H1 (cell line): ENCODE measurements around the gene ACOT12. TPM values are rescaled to one million over a fixed set of nuclear protein-coding genes. Genes with fewer than 3 reads are reported as not detected.

ENCODE experiments used
- CTCF ChIA-PET: fragments of 300-600 bp; sonication (Branson Sonifier 250); formaldehyde crosslinking; loops from one replicate; lab custom pipeline; 2021; ENCODE audit not compliant: partially characterized antibody; lab: Charles Lee
- POLR2A ChIA-PET: fragments of 300-600 bp; sonication (Branson Sonifier 250); formaldehyde crosslinking; loops from one replicate; lab custom pipeline; 2021; ENCODE audit warnings: inconsistent platforms; ENCODE audit not compliant: partially characterized antibody; lab: Charles Lee
- DNase-seq, 2 experiments: peaks; one replicate each; pipeline versions ENCODE4 v3.0.0 to v3.0.0-alpha.2; 2010 to 2022; ENCODE audit warnings: low spot score in 2 of 2, low read depth in 1 of 2, mixed read lengths in 1 of 2
- FAIRE-seq: peaks from 2 replicates; lab custom pipeline; 2011; peaks lifted over from hg19 to GRCh38; lab: Jason Lieb, UNC
- H2AFZ ChIP-seq: 2 replicates; pipeline ENCODE4 v1.8.1; 2012; ENCODE audit warnings: low read length, inconsistent platforms
- H2AK5ac ChIP-seq: 2 replicates; pipeline ENCODE4 v1.6.1; 2013; ENCODE audit warnings: low read depth, low read length
- H2BK120ac ChIP-seq: replicated peaks from 2 replicates; pipeline ENCODE3; 2013; ENCODE audit warnings: low read depth, low read length, inconsistent platforms
- H2BK12ac ChIP-seq: 2 replicates; pipeline ENCODE4 v1.6.1; 2013; ENCODE audit warnings: low read depth, low read length
- H2BK15ac ChIP-seq: 2 replicates; pipeline ENCODE4 v1.6.1; 2013; ENCODE audit warnings: low read length
- H2BK20ac ChIP-seq: 2 replicates; pipeline ENCODE4 v1.6.1; 2013; ENCODE audit warnings: low read length
- H2BK5ac ChIP-seq: 2 replicates; pipeline ENCODE4 v1.6.1; 2013; ENCODE audit warnings: low read depth, low read length
- H3K14ac ChIP-seq: 2 replicates; pipeline ENCODE4 v1.6.1; 2013; ENCODE audit warnings: inconsistent platforms; ENCODE audit not compliant: insufficient read length
- H3K18ac ChIP-seq: 2 replicates; pipeline ENCODE4 v1.6.1; 2013; ENCODE audit warnings: low read length; ENCODE audit errors: extremely low read depth
- H3K23ac ChIP-seq: 2 replicates; pipeline ENCODE4 v1.6.1; 2013; ENCODE audit warnings: inconsistent platforms; ENCODE audit not compliant: insufficient read length
- H3K23me2 ChIP-seq: 2 replicates; pipeline ENCODE4 v1.6.1; 2013; ENCODE audit warnings: low read depth, low read length
- H3K27ac ChIP-seq: 2 replicates; pipeline ENCODE4 v1.6.1; 2011; ENCODE audit warnings: low read depth, low read length, inconsistent platforms
- H3K27me3 ChIP-seq, 4 experiments: replicated peaks in 1 of 4; 1 replicate in 1 of 4; 2 replicates in 3 of 4; pipeline versions ENCODE4 v1.6.1 to v1.8.1; 2011 to 2013; ENCODE audit warnings: low read length in 3 of 4, mild to moderate bottlenecking in 3 of 4, inconsistent platforms in 2 of 4, mixed read lengths in 2 of 4, moderate library complexity in 1 of 4; ENCODE audit not compliant: control insufficient read depth in 3 of 4, insufficient read depth in 3 of 4; ENCODE audit errors: extremely low read depth in 1 of 4
- H3K36me3 ChIP-seq, 4 experiments: 2 replicates each; pipeline versions ENCODE4 v1.6.1 to v1.8.1; 2011 to 2013; ENCODE audit warnings: mild to moderate bottlenecking in 4 of 4, low read length in 3 of 4, moderate library complexity in 2 of 4, control low read depth in 1 of 4, inconsistent platforms in 1 of 4; ENCODE audit not compliant: insufficient read depth in 4 of 4, control insufficient read depth in 2 of 4
- H3K4ac ChIP-seq: replicated peaks from 2 replicates; pipeline ENCODE3; 2013; ENCODE audit warnings: low read length, low read depth, mixed read lengths, inconsistent platforms; ENCODE audit not compliant: insufficient read length
- H3K4me1 ChIP-seq, 4 experiments: replicated peaks in 1 of 4; 1 replicate in 1 of 4; 2 replicates in 3 of 4; pipeline versions ENCODE4 v1.6.1 to v1.8.1; 2011 to 2013; ENCODE audit warnings: low read length in 3 of 4, inconsistent platforms in 2 of 4, mixed read lengths in 1 of 4; ENCODE audit not compliant: insufficient read depth in 4 of 4, control insufficient read depth in 3 of 4
- H3K4me2 ChIP-seq, 2 experiments: 2 replicates each; pipeline versions ENCODE4 v1.6.1 to v1.8.1; 2011 to 2013; ENCODE audit warnings: low read depth in 2 of 2, low read length in 2 of 2, control low read depth in 1 of 2, inconsistent platforms in 1 of 2, mild to moderate bottlenecking in 1 of 2; ENCODE audit not compliant: insufficient read depth in 1 of 2
- H3K4me3 ChIP-seq, 4 experiments: fragments of 200-600, 300-600 bp in 1 of 4; sonication (generic), shearing (Covaris generic), sonication (Bioruptor Twin) in 1 of 4; 2 replicates each; pipeline versions ENCODE4 v1.5.1 to v1.8.1; 2011 to 2016; ENCODE audit warnings: low read length in 4 of 4, low read depth in 3 of 4, control low read depth in 2 of 4, inconsistent platforms in 2 of 4, mild to moderate bottlenecking in 2 of 4, mixed read lengths in 1 of 4, moderate library complexity in 1 of 4; ENCODE audit not compliant: insufficient read depth in 2 of 4; ENCODE audit errors: extremely low read depth in 1 of 4
- H3K56ac ChIP-seq: replicated peaks from 2 replicates; pipeline ENCODE3; 2013; ENCODE audit warnings: low read depth, mild to moderate bottlenecking, mixed read lengths, low read length, inconsistent platforms; ENCODE audit not compliant: insufficient read length
- H3K79me1 ChIP-seq: 2 replicates; pipeline ENCODE4 v1.6.1; 2013; ENCODE audit warnings: low read depth, low read length, control low read depth
- H3K79me2 ChIP-seq, 2 experiments: 2 replicates each; pipeline versions ENCODE4 v1.6.1 to v1.8.1; 2012 to 2013; ENCODE audit warnings: low read length in 2 of 2, mild to moderate bottlenecking in 2 of 2, inconsistent platforms in 1 of 2; ENCODE audit not compliant: insufficient read depth in 2 of 2, control insufficient read depth in 1 of 2
- H3K9ac ChIP-seq, 4 experiments: replicated peaks in 1 of 4; 1 replicate in 1 of 4; 2 replicates in 3 of 4; pipeline versions ENCODE4 v1.6.1 to v1.8.1; 2011 to 2013; ENCODE audit warnings: low read depth in 3 of 4, low read length in 3 of 4, control low read depth in 2 of 4, mild to moderate bottlenecking in 2 of 4, moderate library complexity in 2 of 4, inconsistent platforms in 1 of 4; ENCODE audit errors: extremely low read depth in 1 of 4
- H3K9me3 ChIP-seq, 2 experiments: 2 replicates each; pipeline versions ENCODE4 v1.6.1 to v1.8.1; 2012 to 2013; ENCODE audit warnings: mild to moderate bottlenecking in 2 of 2, moderate library complexity in 2 of 2, control low read depth in 1 of 2, inconsistent platforms in 1 of 2, low read depth in 1 of 2, low read length in 1 of 2, mixed read lengths in 1 of 2; ENCODE audit not compliant: insufficient read depth in 2 of 2
- H4K20me1 ChIP-seq, 2 experiments: replicated peaks in 1 of 2; 2 replicates each; pipeline versions ENCODE3 to v1.8.1; 2011 to 2013; ENCODE audit warnings: inconsistent platforms in 2 of 2, low read length in 2 of 2, mild to moderate bottlenecking in 1 of 2; ENCODE audit not compliant: insufficient read depth in 2 of 2, control insufficient read depth in 1 of 2
- H4K5ac ChIP-seq: 2 replicates; pipeline ENCODE4 v1.6.1; 2013; ENCODE audit warnings: low read length, low read depth, mixed read lengths, inconsistent platforms; ENCODE audit not compliant: insufficient read length
- H4K8ac ChIP-seq: 2 replicates; pipeline ENCODE4 v1.8.0; 2013; ENCODE audit warnings: mild to moderate bottlenecking, moderate library complexity, low read length, inconsistent platforms; ENCODE audit not compliant: insufficient read depth; ENCODE audit errors: extremely low read depth
- H4K91ac ChIP-seq: replicated peaks from 2 replicates; pipeline ENCODE3; 2013; ENCODE audit warnings: low read length, mixed read lengths, inconsistent platforms; ENCODE audit not compliant: insufficient read length
- CBX8 ChIP-seq: fragments of 300-800, 300-1000 bp; sonication (generic); IDR thresholded peaks from 2 replicates; pipeline ENCODE4 v1.7.1; 2016; ENCODE audit warnings: low read depth, low read length, borderline replicate concordance
- CREB1 ChIP-seq: IDR thresholded peaks from 2 replicates; pipeline ENCODE4 v1.6.1; 2012; ENCODE audit warnings: inconsistent platforms
- CTBP2 ChIP-seq: IDR thresholded peaks from 2 replicates; pipeline ENCODE4 v1.7.0; 2011; ENCODE audit warnings: borderline replicate concordance, mild to moderate bottlenecking, moderate library complexity, mixed read lengths, low read length; ENCODE audit not compliant: insufficient read depth, insufficient read length
- FOSL1 ChIP-seq: IDR thresholded peaks from 2 replicates; pipeline ENCODE4 v1.6.1; 2011; ENCODE audit warnings: mild to moderate bottlenecking, low read depth, low read length, moderate library complexity; ENCODE audit not compliant: insufficient read depth
- GABPA ChIP-seq: IDR thresholded peaks from 2 replicates; pipeline ENCODE4 v1.6.1; 2011; ENCODE audit warnings: mild to moderate bottlenecking, low read length, moderate library complexity, borderline replicate concordance; ENCODE audit not compliant: insufficient read depth
- HDAC6 ChIP-seq: IDR thresholded peaks from one replicate; pipeline ENCODE4 v1.7.1; 2012; ENCODE audit warnings: low read depth, mild to moderate bottlenecking, inconsistent platforms, low read length, moderate library complexity
- JUN ChIP-seq: IDR thresholded peaks from 2 replicates; pipeline ENCODE4 v1.6.1; 2011; ENCODE audit warnings: low read depth, mild to moderate bottlenecking, improper control_type of control experiment, low read length
- JUND ChIP-seq: IDR thresholded peaks from 2 replicates; pipeline ENCODE4 v1.6.1; 2011; ENCODE audit warnings: mild to moderate bottlenecking, improper control_type of control experiment, low read length
- RAD21 ChIP-seq, 2 experiments: IDR thresholded peaks in 1 of 2; conservative IDR thresholded peaks in 1 of 2; 2 replicates each; pipeline ENCODE4 v1.6.1; 2011; ENCODE audit warnings: low read depth in 2 of 2, low read length in 2 of 2, improper control_type of control experiment in 1 of 2, inconsistent platforms in 1 of 2, mild to moderate bottlenecking in 1 of 2, moderate library complexity in 1 of 2
- RFX5 ChIP-seq: IDR thresholded peaks from 2 replicates; pipeline ENCODE4 v1.6.1; 2011; ENCODE audit warnings: low read depth, low read length, improper control_type of control experiment, borderline replicate concordance
- RNF2 ChIP-seq: fragments of 200-900, 300-1000 bp; sonication (generic); IDR thresholded peaks from 2 replicates; pipeline ENCODE4 v1.7.1; 2016; ENCODE audit warnings: borderline replicate concordance, low read depth, mild to moderate bottlenecking, antibody characterized with exemption, low read length; ENCODE audit not compliant: poor library complexity, severe bottlenecking; ENCODE audit errors: missing control alignments
- SIX5 ChIP-seq: IDR thresholded peaks from 2 replicates; pipeline ENCODE4 v1.6.1; 2011; ENCODE audit warnings: mild to moderate bottlenecking, low read depth, low read length
- SP4 ChIP-seq: IDR thresholded peaks from 2 replicates; pipeline ENCODE4 v1.6.1; 2012; ENCODE audit warnings: low read length, inconsistent platforms
- YY1 ChIP-seq: IDR thresholded peaks from 2 replicates; pipeline ENCODE4 v1.6.1; 2011; ENCODE audit warnings: low read depth, mild to moderate bottlenecking, low read length
- WGBS, 2 experiments: shearing (Covaris generic) in 1 of 2; methylation state at CpG; one replicate each; pipeline versions ENCODE4 v1.1.6 to v1.1.7; 2013 to 2015; ENCODE audit warnings: low lambda C conversion rate in 2 of 2, mixed read lengths in 2 of 2, inconsistent platforms in 1 of 2, low coverage in 1 of 2, missing lambda C conversion rate in 1 of 2; ENCODE audit not compliant: insufficient replicate concordance in 2 of 2, insufficient coverage in 1 of 2, insufficient read length in 1 of 2; ENCODE audit errors: extremely low coverage in 1 of 2, missing lambda C conversion rate in 1 of 2; 5-methylcytosine and 5-hydroxymethylcytosine counted together
- polyA plus RNA-seq, 7 experiments: library from polyadenylated mRNA; depleted of rRNA in 3 of 7; stranded (reverse) in 5 of 7; unstranded in 2 of 7; fragments of >200 nt in 5 of 7; fragments of 200-250 nt in 2 of 7; gene quantifications; 1 replicate in 5 of 7; 2 replicates in 1 of 7; 4 replicates in 1 of 7; pipeline versions ENCODE4 v1.2.1 to v1.2.3, GENCODE V29; 2011 to 2013; ENCODE audit warnings: missing spikeins in 2 of 7, mixed read lengths in 2 of 7
- total RNA-seq: library from RNA; stranded (reverse); fragmentation: NEBNext Ultra II Directional; extraction: Animal tissue kit (Norgen Biotek cat#: 25700); gene quantifications from 2 replicates; pipeline ENCODE4 v1.2.1, GENCODE V29; 2021

The ACOT12 gene
- total and polyA plus RNA-seq, 2 of the 8 experiments (the other 6 are each of a cell fraction or from before 2014, with no cell fraction given): 0.29 TPM; not detected in 1

GRCh38 chr5:81427566-81427965 is 33.6 kb upstream of the ACOT12 start:
- Histone ChIP-seq H2BK5ac (no peak overlapping the region), H3K36me3 (no peaks in the 10 kb centered on the region; a peak in 1 of 8 replicates), H2BK20ac (no peak overlapping the region), H3K27me3 (no peaks in the 10 kb centered on the region), H4K5ac (no peak overlapping the region), H3K9ac (no peak overlapping the region), H3K4me2 (no peak overlapping the region), H3K56ac (no peak overlapping the region), H3K27ac (no peak overlapping the region), H3K23ac (no peak overlapping the region), H4K20me1 (no peaks in the 10 kb centered on the region), H2BK15ac (no peak overlapping the region), H3K14ac (no peak overlapping the region), H2AFZ (no peak overlapping the region), H3K4me1 (no peaks in the 10 kb centered on the region), H4K8ac (no peak overlapping the region), H3K4ac (no peak overlapping the region), H2AK5ac (no peak overlapping the region), H3K9me3 (no peaks in the 10 kb centered on the region), H4K91ac (no peak overlapping the region), H2BK12ac (no peak overlapping the region), H3K23me2 (no peaks in the 10 kb centered on the region), H3K79me2 (no peaks in the 10 kb centered on the region), H3K4me3 (no peak overlapping the region), H2BK120ac (no peak overlapping the region), H3K18ac (no peak overlapping the region), H3K79me1 (no peaks in the 10 kb centered on the region)
- WGBS, 2 experiments: 88% methylated on average over 1 of the region's 1 CpG; no CpG with 5 or more reads in 1 of the 2 experiments
- DNase-seq (no peak), FAIRE-seq (no peak)
- ChIA-PET POLR2A (no interaction called here), CTCF (interaction anchor here (0.5 to 2.9 kb wide), 2 partner anchors 20 to 977 kb away, joined by 3 to 11 read pairs; no protein-coding TSS in a partner anchor)
- no peak for TF ChIP-seq CREB1
- TF ChIP-seq FOSL1: no peak
- no peak for TF ChIP-seq RFX5
- TF ChIP-seq SP4: no peak
- no peak for TF ChIP-seq RAD21 (IDR thresholded peaks at IDR 0.05 in 1 of 2, conservative IDR thresholded peaks at IDR 0.05 in 1 of 2; ENCODE audit: low read depth in 2 of 2, low read length in 2 of 2)
- no peak for TF ChIP-seq GABPA
- no peak for TF ChIP-seq CTBP2
- no peak for TF ChIP-seq CBX8
- TF ChIP-seq JUN: no peak
- TF ChIP-seq SIX5: no peak
- TF ChIP-seq YY1: no peak
- TF ChIP-seq HDAC6: no peak
- no peak for TF ChIP-seq RNF2
- no peak for TF ChIP-seq JUND
